GM18499 (cell line): Measurements from ENCODE around the gene KRTAP2-4.
"Not testable (repeated sequence)": the region's sequence is repeated elsewhere in the genome, so short reads cannot be mapped to it uniquely, and the experiment has no call there.

Source experiments
- ATAC-seq: cut with Tn5 transposase; IDR thresholded peaks from one replicate; pipeline ENCODE4 v1.9.1; 2021; ENCODE audit warnings: moderate number of reproducible peaks; ENCODE audit not compliant: insufficient read depth, unreplicated experiment

The KRTAP2-4 gene

GRCh38 chr17:41073676-41074075 is 8.0 kb upstream of the KRTAP2-4 start:
- ATAC-seq = no peak

GRCh38 chr17:41071606-41072360 is 6.1 kb upstream of the KRTAP2-4 start:
- ATAC-seq = no peak

- no peak for ATAC-seq
These were observed 3.4 kb upstream of the KRTAP2-4 start for GRCh38 chr17:41069031-41069430.

- ATAC-seq = no peak
These were observed 1.6 kb upstream of the KRTAP2-4 start for GRCh38 chr17:41067281-41067680.

- ATAC-seq = not testable (repeated sequence)
These were observed 526 bp downstream of the KRTAP2-4 start for GRCh38 chr17:41065016-41065689.

- ATAC-seq = no peak
These were observed 1.4 kb downstream of the KRTAP2-4 start for GRCh38 chr17:41064301-41064700.

- ATAC-seq = no peak
These were observed 2.2 kb downstream of the KRTAP2-4 start for GRCh38 chr17:41063449-41063848.

- ATAC-seq = no peak
These were observed 3.7 kb downstream of the KRTAP2-4 start for GRCh38 chr17:41061964-41062363.

- no peak for ATAC-seq
These were observed 5.6 kb downstream of the KRTAP2-4 start, which contains the start of gene KRTAP2-3 for GRCh38 chr17:41060052-41060604. Gene KRTAP2-3 (minus strand): TSS chr17:41060114. CDS start chr17:41060050, 64 bp downstream.

GRCh38 chr17:41059276-41060051 is 6.2 kb downstream of the KRTAP2-4 start:
- not testable (repeated sequence) for ATAC-seq

- ATAC-seq = no peak
These were observed 6.9 kb downstream of the KRTAP2-4 start for GRCh38 chr17:41058741-41059140.

- no peak for ATAC-seq
These were observed 8.1 kb downstream of the KRTAP2-4 start for GRCh38 chr17:41057547-41057946.

- not testable (repeated sequence) for ATAC-seq
These were observed 10.5 kb downstream of the KRTAP2-4 start, which contains the start of gene KRTAP2-2 for GRCh38 chr17:41055130-41055529. Gene KRTAP2-2 (minus strand): TSS chr17:41055230. CDS start chr17:41055211, 19 bp downstream.

GRCh38 chr17:41054556-41054955 is 11.1 kb downstream of the KRTAP2-4 start:
- ATAC-seq = not testable (repeated sequence)

- no peak for ATAC-seq
These were observed 11.7 kb downstream of the KRTAP2-4 start for GRCh38 chr17:41054025-41054424.

- ATAC-seq = no peak
These were observed 13.1 kb downstream of the KRTAP2-4 start for GRCh38 chr17:41052566-41052965.

- no peak for ATAC-seq
These were observed 16.6 kb downstream of the KRTAP2-4 start for GRCh38 chr17:41049110-41049509.

GRCh38 chr17:41048441-41048840 is 17.2 kb downstream of the KRTAP2-4 start:
- no peak for ATAC-seq

- ATAC-seq = not testable (repeated sequence)
These were observed 18.8 kb downstream of the KRTAP2-4 start, which contains the start of gene KRTAP2-1 for GRCh38 chr17:41046735-41047465. Gene KRTAP2-1 (minus strand): TSS chr17:41047316. CDS start chr17:41047267, 49 bp downstream.

- ATAC-seq = no peak
These were observed 22.7 kb downstream of the KRTAP2-4 start for GRCh38 chr17:41042953-41043352.
